WI38 (cell line): ENCODE data around the gene EMP3.

Experiments
- H3K4me3 ChIP-seq: 2 replicates; pipeline ENCODE4 v1.5.1; 2011; ENCODE audit warnings: low read depth, mild to moderate bottlenecking, control low read depth, low read length
- TF ChIP-seq, protein P1 (sequence below): IDR thresholded peaks from 2 replicates; pipeline ENCODE4 v1.5.1; 2012; ENCODE audit warnings: low read depth, mild to moderate bottlenecking, control low read depth, low read length

EMP3 gene

DNA sequence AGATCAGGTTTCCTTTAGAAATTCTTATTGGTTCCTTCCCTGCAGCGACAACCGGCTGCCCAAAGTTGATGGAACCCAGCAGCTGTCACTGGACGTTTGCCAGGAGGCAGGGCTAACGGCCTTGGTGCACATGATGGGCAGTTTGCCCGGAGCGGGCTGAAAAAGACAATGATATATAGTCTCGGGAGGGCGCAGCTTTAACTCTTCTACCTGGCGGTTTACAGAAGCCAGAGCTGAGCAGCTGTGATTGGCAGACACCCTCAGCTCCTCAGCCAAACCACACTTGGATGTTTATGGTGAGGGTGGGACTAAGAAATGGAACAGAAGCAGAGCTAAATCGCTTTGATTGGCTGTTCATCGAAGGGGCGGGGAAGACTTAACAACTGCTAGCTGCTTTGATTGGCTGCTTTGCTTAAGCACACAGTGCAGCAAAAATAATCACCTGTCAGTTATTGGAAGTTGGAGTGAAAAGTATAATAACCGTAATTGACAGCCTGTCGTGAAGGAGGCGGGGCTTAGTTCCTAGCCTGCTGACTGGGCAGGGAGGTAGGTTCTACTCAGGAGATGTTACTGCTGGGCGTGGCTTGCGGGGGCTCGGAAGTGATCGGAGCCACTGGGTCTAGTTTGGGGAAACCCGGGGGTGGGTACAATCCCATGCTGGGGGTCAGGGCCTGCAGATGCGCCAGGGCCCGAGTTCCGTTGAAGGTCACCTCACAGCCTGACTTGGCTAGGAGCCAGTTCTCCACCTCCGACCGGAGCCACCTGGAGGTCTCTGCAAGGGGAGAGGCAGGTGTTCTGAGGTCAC is 7.5 kb downstream of the EMP3 start:
- TF ChIP-seq, protein P1, sequence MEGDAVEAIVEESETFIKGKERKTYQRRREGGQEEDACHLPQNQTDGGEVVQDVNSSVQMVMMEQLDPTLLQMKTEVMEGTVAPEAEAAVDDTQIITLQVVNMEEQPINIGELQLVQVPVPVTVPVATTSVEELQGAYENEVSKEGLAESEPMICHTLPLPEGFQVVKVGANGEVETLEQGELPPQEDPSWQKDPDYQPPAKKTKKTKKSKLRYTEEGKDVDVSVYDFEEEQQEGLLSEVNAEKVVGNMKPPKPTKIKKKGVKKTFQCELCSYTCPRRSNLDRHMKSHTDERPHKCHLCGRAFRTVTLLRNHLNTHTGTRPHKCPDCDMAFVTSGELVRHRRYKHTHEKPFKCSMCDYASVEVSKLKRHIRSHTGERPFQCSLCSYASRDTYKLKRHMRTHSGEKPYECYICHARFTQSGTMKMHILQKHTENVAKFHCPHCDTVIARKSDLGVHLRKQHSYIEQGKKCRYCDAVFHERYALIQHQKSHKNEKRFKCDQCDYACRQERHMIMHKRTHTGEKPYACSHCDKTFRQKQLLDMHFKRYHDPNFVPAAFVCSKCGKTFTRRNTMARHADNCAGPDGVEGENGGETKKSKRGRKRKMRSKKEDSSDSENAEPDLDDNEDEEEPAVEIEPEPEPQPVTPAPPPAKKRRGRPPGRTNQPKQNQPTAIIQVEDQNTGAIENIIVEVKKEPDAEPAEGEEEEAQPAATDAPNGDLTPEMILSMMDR, result no peak
- 0 out of 2 replicates have a peak overlapping the region, but pooled peaks have one; percentile 5 for H3K4me3 ChIP-seq

DNA sequence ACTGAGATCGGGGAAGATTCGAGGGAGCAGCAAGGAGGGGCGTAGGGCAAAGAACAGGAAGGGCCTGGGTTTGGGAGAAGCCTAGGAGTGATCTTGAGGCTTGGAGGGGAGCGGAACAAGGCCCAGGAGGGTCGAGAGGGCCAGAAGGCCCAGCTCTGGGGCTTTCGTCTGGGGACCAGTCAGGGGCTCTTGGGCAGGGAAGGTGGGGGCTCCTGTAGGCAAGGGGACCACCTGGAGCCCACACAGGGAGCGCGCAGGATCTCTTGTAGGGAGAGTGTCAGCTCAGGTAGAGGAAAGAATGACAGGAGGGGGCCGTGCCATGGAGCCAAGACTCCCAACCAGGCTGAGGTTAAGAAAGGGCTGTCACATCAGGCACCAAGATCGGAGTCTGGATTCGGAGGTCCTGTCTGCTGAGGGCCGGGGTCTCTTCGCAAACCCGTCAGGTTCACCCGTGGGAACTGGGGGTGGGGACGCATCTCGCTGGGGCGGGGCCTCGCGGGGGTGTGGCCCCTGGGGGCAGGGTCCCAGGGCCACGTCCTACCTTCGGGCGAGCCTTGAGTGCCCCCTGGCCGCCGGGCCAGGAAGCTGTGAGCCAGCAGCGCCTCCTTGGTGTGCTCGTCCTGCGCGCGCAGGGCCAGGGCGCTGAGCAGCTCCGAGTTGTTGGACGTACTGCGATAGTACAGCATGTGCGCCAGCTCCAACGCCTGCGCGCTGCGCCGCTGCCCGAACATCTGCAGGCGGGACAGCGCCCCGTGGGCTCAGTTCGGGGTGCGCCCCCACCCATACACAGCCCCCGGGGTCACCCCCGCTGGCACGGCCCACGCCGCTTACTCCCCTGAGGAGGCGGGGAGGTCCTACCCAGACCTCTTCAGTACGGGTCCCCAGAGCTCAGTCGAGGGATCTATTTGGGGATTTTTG is 8.4 kb downstream of the EMP3 start:
- TF ChIP-seq, protein P1, result peak; percentile 58
- peak overlapping the region; percentile 51 for H3K4me3 ChIP-seq

DNA sequence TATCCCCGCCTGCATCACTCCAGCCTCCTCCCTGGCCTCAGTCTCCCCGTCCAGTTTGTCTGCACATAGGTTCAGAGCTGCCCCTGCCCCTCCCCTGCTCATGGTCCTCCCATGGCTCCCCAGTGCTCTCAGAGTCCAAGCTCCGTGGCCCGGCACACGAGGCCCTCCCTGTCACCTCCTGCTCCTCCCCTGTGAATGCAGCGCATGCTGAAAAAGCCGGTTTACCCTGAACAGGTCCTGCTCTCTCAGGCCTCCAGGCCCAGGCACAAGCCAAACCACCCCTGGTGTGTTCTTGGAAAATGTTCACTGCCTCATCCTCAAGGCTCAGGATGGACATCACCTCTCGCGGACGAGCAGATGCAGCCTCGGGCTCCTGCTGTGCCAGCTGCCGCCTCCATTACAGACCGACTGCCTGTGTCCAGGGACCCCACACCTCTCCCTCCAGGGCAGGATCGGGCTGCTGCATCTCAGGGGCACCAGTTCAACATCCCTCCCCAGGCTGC is 13.0 kb downstream of the EMP3 start:
- no peak overlapping the region for H3K4me3 ChIP-seq
- TF ChIP-seq, protein P1, result no peak

DNA sequence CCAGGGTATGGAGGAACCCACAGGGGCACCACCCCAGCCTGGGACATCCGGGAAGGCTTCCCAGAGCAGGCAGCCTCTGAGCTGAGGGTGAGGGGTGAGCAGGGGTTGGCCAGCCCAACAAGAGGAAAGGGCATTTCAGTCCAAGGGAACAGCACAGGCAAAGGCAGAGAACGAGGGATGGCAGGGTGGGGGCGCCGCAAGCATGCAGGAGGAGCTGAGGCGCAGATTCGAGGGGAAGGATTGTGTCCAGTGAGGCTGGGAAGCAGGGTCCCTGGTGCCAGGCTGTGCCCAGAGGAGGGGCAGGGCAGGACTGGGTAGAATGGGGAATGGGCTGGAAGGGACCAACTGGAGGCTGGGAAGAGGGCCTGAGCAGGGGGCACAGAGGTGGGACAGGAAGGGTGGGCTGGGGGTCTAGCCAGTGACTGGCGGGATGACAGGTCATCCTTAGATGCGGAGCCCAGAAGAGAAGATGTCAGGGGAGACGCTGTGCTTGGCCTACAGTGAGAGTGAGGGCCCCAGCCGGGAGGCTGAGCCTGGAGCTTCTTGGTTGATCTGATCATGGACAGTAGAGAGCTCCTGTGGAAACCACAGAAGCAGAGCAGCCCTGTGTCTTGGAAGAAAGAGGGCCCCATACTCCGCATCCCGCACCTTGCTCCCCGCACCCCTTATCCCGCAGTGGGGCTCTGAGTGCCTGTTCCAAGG is 13.6 kb downstream of the EMP3 start:
- H3K4me3 ChIP-seq, result no peak overlapping the region
- TF ChIP-seq, protein P1, result no peak

DNA sequence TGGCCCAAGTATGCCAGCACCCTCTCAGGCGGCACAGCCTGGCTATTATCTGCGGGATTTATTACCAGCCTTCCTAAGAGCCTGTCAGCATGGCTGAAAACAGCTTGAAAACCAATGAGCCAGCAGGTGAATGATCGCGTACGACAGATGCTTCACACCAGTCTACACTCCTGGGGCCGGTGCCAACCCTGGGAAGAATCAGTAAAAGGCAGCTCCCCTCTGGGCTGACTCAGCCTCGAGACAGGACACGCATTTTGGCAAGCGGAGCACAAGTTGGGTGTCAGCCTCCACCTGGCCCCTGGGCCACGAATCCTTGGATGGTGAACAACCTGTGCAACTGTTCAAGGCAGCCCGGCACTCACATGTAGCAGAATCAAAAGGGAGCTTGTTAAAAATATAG is 15.6 kb downstream of the EMP3 start:
- TF ChIP-seq, protein P1, result no peak
- H3K4me3 ChIP-seq, result no peak overlapping the region

DNA sequence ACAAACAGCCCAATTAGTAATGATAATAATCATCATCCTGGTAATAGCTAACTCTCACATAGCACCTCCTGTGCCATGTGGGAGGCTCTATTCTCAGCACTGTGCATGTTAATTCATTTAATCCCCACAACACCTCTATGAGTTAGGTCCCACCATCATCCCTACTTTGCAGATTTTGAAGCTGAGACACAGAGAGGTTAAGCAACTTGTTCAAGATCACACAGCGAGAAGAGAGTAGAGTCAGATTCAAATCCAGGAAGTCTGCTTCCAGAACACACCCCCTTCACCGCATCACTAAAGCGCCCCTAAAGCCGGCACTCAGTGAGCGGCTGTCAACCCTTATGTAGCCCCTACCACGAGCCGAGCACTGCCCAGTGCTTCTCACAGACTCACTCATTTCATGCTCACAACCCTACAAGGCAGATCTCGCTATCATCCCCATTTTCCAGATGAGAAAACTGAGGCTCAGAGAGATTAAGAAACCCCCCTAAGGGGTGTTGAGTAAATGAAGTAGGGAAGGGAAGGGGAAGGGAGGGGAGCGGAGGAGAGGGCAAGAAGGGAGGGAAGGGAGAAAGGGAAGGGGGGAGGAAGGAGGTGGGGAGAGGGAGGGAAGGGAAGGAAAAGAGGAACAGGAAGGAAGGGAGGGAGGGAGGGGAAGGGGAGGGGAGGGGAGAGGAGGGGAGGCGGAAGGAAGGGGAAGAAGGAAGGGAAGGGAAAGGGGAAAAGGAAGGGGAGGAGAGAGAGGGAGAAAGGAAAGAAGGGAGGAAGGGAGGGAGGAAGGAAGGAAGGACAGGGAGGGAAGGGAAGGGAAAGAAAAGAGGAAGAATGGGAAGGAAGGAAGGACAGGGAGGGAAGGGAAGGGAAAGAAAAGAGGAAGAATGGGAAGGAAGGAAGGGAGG is 16.4 kb downstream of the EMP3 start:
- TF ChIP-seq, protein P1, result no peak
- no peak overlapping the region for H3K4me3 ChIP-seq
